ENCODE measurements around the gene FBXW9.
"Not testable (repeated sequence)": the region's sequence is repeated elsewhere in the genome, so short reads cannot be mapped to it uniquely, and the experiment has no call there.

FBXW9 gene

DNA sequence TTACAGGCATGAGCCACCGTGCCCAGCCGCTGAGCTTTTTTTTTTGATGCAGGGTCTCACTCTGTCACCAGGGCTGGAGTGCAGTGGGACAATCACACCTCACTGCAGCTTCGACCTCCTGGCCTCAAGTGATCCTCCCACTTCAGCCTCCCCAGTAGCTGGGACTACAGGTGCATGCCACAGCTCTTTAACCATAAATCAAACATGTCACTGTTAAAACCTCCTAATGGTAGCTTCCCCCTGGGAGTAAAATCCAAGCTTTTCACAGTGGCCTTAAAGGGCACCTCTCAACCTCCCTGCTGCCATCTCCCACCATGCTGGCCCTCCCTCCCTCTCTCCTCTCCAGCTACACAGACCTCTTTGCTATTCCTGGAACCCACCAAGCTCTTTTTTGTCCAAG lies 10.6 kb downstream of the FBXW9 start:
- no peak for TF ChIP-seq FOXA1 (IDR thresholded peaks at IDR 0.05)
- TF ChIP-seq, protein P1, sequence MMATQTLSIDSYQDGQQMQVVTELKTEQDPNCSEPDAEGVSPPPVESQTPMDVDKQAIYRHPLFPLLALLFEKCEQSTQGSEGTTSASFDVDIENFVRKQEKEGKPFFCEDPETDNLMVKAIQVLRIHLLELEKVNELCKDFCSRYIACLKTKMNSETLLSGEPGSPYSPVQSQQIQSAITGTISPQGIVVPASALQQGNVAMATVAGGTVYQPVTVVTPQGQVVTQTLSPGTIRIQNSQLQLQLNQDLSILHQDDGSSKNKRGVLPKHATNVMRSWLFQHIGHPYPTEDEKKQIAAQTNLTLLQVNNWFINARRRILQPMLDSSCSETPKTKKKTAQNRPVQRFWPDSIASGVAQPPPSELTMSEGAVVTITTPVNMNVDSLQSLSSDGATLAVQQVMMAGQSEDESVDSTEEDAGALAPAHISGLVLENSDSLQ (IDR thresholded peaks at IDR 0.05) = peak; percentile 68
- DNase-seq (ENCODE audit: extremely low spot score) = no peak
- CTCF ChIA-PET = interaction anchor here (0.6 kb wide), 1 partner anchor 162 kb away, joined by 3 read pairs; no protein-coding TSS in a partner anchor
- POLR2A ChIA-PET = interaction anchor here (1.1 to 1.3 kb wide), 2 partner anchors 18 to 75 kb away, joined by 3 to 4 read pairs; partner anchors contain the start of genes ZNF490 and ZNF791

DNA sequence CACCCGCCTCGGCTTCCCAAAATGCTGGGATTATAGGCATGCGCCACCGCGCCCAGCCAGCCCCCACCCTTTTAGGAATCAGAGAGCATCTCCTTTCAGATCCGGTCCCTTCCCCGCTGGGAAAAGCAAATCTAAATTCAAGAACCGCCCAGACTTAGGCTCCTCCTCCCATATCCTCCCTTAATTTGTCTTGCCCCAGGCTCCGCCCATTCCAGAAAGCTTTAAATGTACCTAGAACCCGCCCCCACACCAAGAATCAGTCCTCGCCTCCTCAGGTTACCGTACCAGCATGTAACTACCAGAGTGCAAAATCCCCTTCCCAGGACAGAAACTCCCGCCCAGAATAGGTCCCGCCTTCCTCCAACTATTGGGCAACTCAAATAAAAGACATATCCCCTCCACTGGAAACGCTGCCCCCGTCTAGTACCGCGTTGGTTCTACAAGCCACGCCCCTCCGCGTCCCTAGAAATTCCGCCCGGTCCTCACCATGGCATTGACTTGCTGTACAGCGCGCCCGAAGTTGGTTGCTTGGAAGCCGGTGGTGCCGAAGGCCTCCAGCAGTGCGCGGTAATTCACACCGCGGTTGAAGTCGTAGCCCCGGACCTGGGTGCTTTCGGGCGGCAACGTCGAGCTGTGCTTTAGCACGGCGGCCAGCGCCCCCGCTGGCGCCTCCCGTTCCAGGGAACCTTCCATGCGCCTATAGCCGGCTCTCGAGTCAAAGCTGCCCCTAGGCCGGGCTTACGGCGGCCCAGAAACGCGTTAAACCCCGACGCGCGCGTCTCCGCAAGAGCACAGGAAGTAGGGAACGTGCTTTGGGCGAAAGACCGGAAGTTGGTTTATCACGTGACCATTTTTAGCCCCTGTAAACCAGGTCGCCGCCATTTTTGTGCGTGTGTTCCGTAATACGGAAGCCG lies 15.1 kb downstream of the FBXW9 start, which contains the start of gene DHPS:
TSS of gene DHPS (minus strand) at position 807 of the 914 bp plus-strand sequence. CDS start at position 693, 114 bp downstream.
- ChIA-PET CTCF (interaction anchor here (0.7 to 1.0 kb wide), 2 partner anchors 9 to 79 kb away, joined by 5 to 7 read pairs; no protein-coding TSS in a partner anchor), POLR2A (interaction anchor here (0.6 to 1.9 kb wide), 17 partner anchors 9 to 192 kb away, joined by 3 to 9 read pairs (median 4); partner anchors contain the start of genes FBXW9, GET3, MAN2B1 and TNPO2)
- peak; percentile 88 for DNase-seq (ENCODE audit: extremely low spot score)
- TF ChIP-seq LEF1 (IDR thresholded peaks at IDR 0.05; ENCODE audit: borderline replicate concordance) (no peak), CTBP1 (IDR thresholded peaks at IDR 0.05; ENCODE audit: borderline replicate concordance) (no peak), ARNT (IDR thresholded peaks at IDR 0.05) (no peak), TARDBP (IDR thresholded peaks at IDR 0.05) (no peak), ELF4 (IDR thresholded peaks at IDR 0.05) (peak; percentile 79), BHLHE40 (IDR thresholded peaks at IDR 0.05; ENCODE audit: borderline replicate concordance) (no peak), SP1 (IDR thresholded peaks at IDR 0.05) (no peak), NFRKB (IDR thresholded peaks at IDR 0.05) (no peak; the same call in 1 of the 2 replicates), SUZ12 (IDR thresholded peaks at IDR 0.05) (no peak), L3MBTL2 (conservative IDR thresholded peaks at IDR 0.05) (peak; percentile 94), FOXA1 (IDR thresholded peaks at IDR 0.05) (no peak), ZNF384 (IDR thresholded peaks at IDR 0.05) (peak; percentile 99), HDGF (IDR thresholded peaks at IDR 0.05; ENCODE audit: borderline replicate concordance) (0 out of 2 replicates have a peak, but pooled peaks have one; percentile 10), FOXK2 (IDR thresholded peaks at IDR 0.05) (no peak), FOXM1 (IDR thresholded peaks at IDR 0.05; ENCODE audit: borderline replicate concordance) (no peak)
- TF ChIP-seq, protein P1 (IDR thresholded peaks at IDR 0.05) = peak; percentile 46

DNA sequence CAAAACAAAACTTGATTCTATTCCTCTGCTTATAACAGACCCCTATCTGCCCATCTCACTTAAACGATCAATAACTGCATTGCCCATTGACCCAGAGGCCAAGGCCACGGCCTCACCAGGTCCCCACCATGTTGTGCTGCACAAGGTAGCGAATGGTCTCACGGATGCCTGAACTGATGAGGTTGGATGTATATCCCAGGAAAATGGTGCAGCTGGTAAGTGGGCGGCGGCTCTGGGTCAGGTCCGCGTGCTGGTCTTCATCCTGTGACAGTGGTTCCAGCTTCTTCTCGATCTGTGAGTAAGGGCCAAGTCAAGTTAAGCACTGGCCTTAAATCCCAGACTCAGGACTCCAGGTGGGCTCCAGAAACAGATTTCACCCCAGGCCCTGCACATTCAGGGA lies 16.4 kb downstream of the FBXW9 start:
- ChIA-PET POLR2A (interaction anchor here (1.2 to 1.5 kb wide), 3 partner anchors 13 to 57 kb away, joined by 3 to 8 read pairs (median 4); partner anchors contain the start of gene GET3), CTCF (no interaction called here)
- DNase-seq (ENCODE audit: extremely low spot score) = no peak
- TF ChIP-seq, protein P1 (IDR thresholded peaks at IDR 0.05) = no peak
- TF ChIP-seq NFRKB (IDR thresholded peaks at IDR 0.05) = no peak
- no peak for TF ChIP-seq HDGF (IDR thresholded peaks at IDR 0.05; ENCODE audit: borderline replicate concordance)
- TF ChIP-seq FOXM1 (IDR thresholded peaks at IDR 0.05; ENCODE audit: borderline replicate concordance) = no peak
- TF ChIP-seq SP1 (IDR thresholded peaks at IDR 0.05) = no peak
- TF ChIP-seq LEF1 (IDR thresholded peaks at IDR 0.05; ENCODE audit: borderline replicate concordance) = no peak
- TF ChIP-seq SUZ12 (IDR thresholded peaks at IDR 0.05) = no peak
- no peak for TF ChIP-seq CTBP1 (IDR thresholded peaks at IDR 0.05; ENCODE audit: borderline replicate concordance)
- no peak for TF ChIP-seq FOXA1 (IDR thresholded peaks at IDR 0.05)
- TF ChIP-seq ELF4 (IDR thresholded peaks at IDR 0.05) = no peak

DNA sequence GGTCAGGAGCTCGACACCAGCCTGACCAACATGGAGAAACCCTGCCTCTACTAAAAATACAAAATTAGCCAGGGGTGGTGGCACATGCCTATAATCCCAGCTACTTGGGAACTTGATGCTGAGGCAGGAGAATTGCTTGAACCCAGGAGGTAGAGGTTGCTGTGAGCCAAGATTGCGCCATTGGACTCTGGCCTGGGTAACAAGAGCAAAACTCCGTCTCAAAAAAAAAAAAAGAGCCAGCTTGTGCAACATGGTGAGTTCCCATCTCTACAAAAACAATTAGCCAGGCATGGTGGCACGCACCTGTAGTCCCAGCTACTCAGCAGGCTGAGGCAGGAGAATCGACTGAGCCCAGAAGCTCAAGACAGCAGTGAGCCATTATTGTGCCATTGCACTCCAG lies 18.4 kb downstream of the FBXW9 start:
- POLR2A ChIA-PET = interaction anchor here (2.0 kb wide), 1 partner anchor 9 kb away, joined by 7 read pairs; a partner anchor contains a TSS
- CTCF ChIA-PET = interaction anchor here (0.6 kb wide), 2 partner anchors 88 to 473 kb away, joined by 3 to 5 read pairs; no protein-coding TSS in a partner anchor
- not testable (repeated sequence) for DNase-seq (ENCODE audit: extremely low spot score)

DNA sequence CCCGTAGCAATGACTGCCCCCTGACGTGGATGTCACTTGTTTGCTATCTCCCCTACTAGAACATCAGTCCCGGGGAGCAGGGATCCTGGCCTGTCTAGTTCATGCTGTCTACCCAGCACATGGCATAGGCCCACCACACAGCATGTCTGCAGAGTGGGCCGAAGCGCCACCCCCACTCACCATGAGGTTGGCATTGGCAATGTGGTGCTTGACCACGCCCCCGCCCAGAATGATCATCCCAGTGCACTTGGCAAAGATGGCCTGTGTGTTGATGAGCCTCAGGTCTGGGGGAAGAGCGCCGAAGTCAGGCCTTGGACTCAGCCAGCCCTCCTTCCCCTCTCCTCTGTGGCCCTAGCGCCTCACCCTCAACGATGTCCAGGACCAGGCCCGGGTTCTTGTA lies 19.5 kb downstream of the FBXW9 start:
- POLR2A ChIA-PET = interaction anchor here (2.0 kb wide), 1 partner anchor 8 kb away, joined by 7 read pairs; a partner anchor contains a TSS
- CTCF ChIA-PET = interaction anchor here (0.8 kb wide), 2 partner anchors 288 to 515 kb away, joined by 3 read pairs; no protein-coding TSS in a partner anchor
- DNase-seq (ENCODE audit: extremely low spot score) = no peak
- TF ChIP-seq BHLHE40 (IDR thresholded peaks at IDR 0.05; ENCODE audit: borderline replicate concordance) (no peak), TARDBP (IDR thresholded peaks at IDR 0.05) (no peak), SP1 (IDR thresholded peaks at IDR 0.05) (no peak), HDGF (IDR thresholded peaks at IDR 0.05; ENCODE audit: borderline replicate concordance) (no peak), FOXK2 (IDR thresholded peaks at IDR 0.05) (no peak), ZNF384 (IDR thresholded peaks at IDR 0.05) (no peak), NFRKB (IDR thresholded peaks at IDR 0.05) (no peak), SUZ12 (IDR thresholded peaks at IDR 0.05) (no peak), ARNT (IDR thresholded peaks at IDR 0.05) (no peak), FOXA1 (IDR thresholded peaks at IDR 0.05) (no peak), L3MBTL2 (conservative IDR thresholded peaks at IDR 0.05) (no peak), LEF1 (IDR thresholded peaks at IDR 0.05; ENCODE audit: borderline replicate concordance) (no peak), ELF4 (IDR thresholded peaks at IDR 0.05) (no peak), FOXM1 (IDR thresholded peaks at IDR 0.05; ENCODE audit: borderline replicate concordance) (no peak), CTBP1 (IDR thresholded peaks at IDR 0.05; ENCODE audit: borderline replicate concordance) (no peak)
- TF ChIP-seq, protein P1 (IDR thresholded peaks at IDR 0.05) = no peak

Data from HEK293T (cell line).